GM23338 (cell line): ENCODE results near the gene PPP2R5B. TPM values are rescaled to one million over a fixed set of nuclear protein-coding genes. Genes with fewer than 3 reads are reported as not detected.

ENCODE experiments used
- ATAC-seq: fragments of 200-7000 bp; cut with Tn5 transposase; 3 replicates; pipeline ENCODE4 v1.9.1; 2020
- DNase-seq: peaks from one replicate; pipeline ENCODE4 v3.0.0-alpha.2; 2015; ENCODE audit warnings: low spot score
- H2AFZ ChIP-seq: fragments of 200-600 bp; sonication (generic); 2 replicates; pipeline ENCODE4 v1.8.0; 2016; ENCODE audit warnings: antibody characterized with exemption, mild to moderate bottlenecking, moderate library complexity
- H3F3A ChIP-seq: fragments of 200-600 bp; sonication (generic); replicated peaks from 2 replicates; pipeline ENCODE4 v1.8.0; 2017; ENCODE audit warnings: antibody characterized with exemption, mixed run types, low read depth
- H3K27ac ChIP-seq: fragments of 200-600 bp; sonication (generic); 2 replicates; pipeline ENCODE4 v1.6.1; 2016; ENCODE audit warnings: low read depth
- H3K27me3 ChIP-seq: fragments of 200-600 bp; sonication (generic); 2 replicates; pipeline ENCODE4 v1.8.0; 2016; ENCODE audit warnings: mild to moderate bottlenecking, mixed run types, moderate library complexity; ENCODE audit not compliant: insufficient read depth
- H3K36me3 ChIP-seq: fragments of 200-600 bp; sonication (generic); 2 replicates; pipeline ENCODE4 v1.8.0; 2016; ENCODE audit warnings: mild to moderate bottlenecking; ENCODE audit not compliant: insufficient read depth
- H3K4me1 ChIP-seq: fragments of 200-600 bp; sonication (generic); 2 replicates; pipeline ENCODE4 v1.8.0; 2016; ENCODE audit warnings: mild to moderate bottlenecking, moderate library complexity; ENCODE audit not compliant: insufficient read depth
- H3K4me2 ChIP-seq: fragments of 200-600 bp; sonication (generic); 2 replicates; pipeline ENCODE4 v1.7.1; 2017; ENCODE audit warnings: mixed run types
- H3K4me3 ChIP-seq: fragments of 200-600 bp; sonication (generic); 2 replicates; pipeline ENCODE4 v1.6.1; 2016; ENCODE audit warnings: mixed run types
- H3K79me2 ChIP-seq: fragments of 200-600 bp; sonication (generic); replicated peaks from 2 replicates; pipeline ENCODE4 v1.8.0; 2017; ENCODE audit warnings: mild to moderate bottlenecking; ENCODE audit not compliant: insufficient read depth
- H3K9me2 ChIP-seq: fragments of 200-600 bp; sonication (generic); 2 replicates; pipeline ENCODE4 v1.8.0; 2017; ENCODE audit not compliant: insufficient read depth
- H4K20me1 ChIP-seq: fragments of 200-600 bp; sonication (generic); replicated peaks from 2 replicates; pipeline ENCODE4 v1.8.0; 2017; ENCODE audit warnings: mild to moderate bottlenecking; ENCODE audit not compliant: insufficient read depth
- H3K27ac Mint-ChIP-seq: 2 replicates; pipeline ENCODE4 v1.8.0; 2020; ENCODE audit warnings: inconsistent platforms, mild to moderate bottlenecking, moderate library complexity, mixed read lengths
- H3K27me3 Mint-ChIP-seq: 3 replicates; pipeline ENCODE4 v1.8.0; 2022; ENCODE audit warnings: low read depth, mild to moderate bottlenecking, moderate library complexity, mixed read lengths, inconsistent platforms; ENCODE audit not compliant: insufficient read depth, poor library complexity
- H3K36me3 Mint-ChIP-seq: 3 replicates; pipeline ENCODE4 v1.8.0; 2021; ENCODE audit warnings: low read depth, mild to moderate bottlenecking, inconsistent platforms, moderate library complexity, mixed read lengths
- H3K4me1 Mint-ChIP-seq: 3 replicates; pipeline ENCODE4 v1.8.0; 2020; ENCODE audit warnings: mild to moderate bottlenecking, inconsistent platforms, mixed read lengths
- H3K4me3 Mint-ChIP-seq: 3 replicates; pipeline ENCODE4 v1.8.0; 2021; ENCODE audit warnings: moderate library complexity, mild to moderate bottlenecking, inconsistent platforms, mixed read lengths
- H3K9me3 Mint-ChIP-seq: 3 replicates; pipeline ENCODE4 v1.8.0; 2020; ENCODE audit warnings: moderate library complexity, mild to moderate bottlenecking, inconsistent platforms, mixed read lengths
- CREB1 ChIP-seq: fragments of 250-450 bp; sonication (Bioruptor Pico); IDR thresholded peaks from 2 replicates; pipeline ENCODE4 v1.5.0; 2020; ENCODE audit warnings: low read depth, mild to moderate bottlenecking, moderate library complexity
- EZH2 ChIP-seq: fragments of 200-600 bp; sonication (generic); IDR thresholded peaks from one replicate; pipeline ENCODE4 v1.8.0; 2017; ENCODE audit warnings: antibody characterized with exemption, mild to moderate bottlenecking, low read depth; ENCODE audit not compliant: unreplicated experiment
- EZH2phosphoT487 ChIP-seq: fragments of 200-600 bp; sonication (generic); IDR thresholded peaks from one replicate; pipeline ENCODE4 v1.8.1; 2018; ENCODE audit warnings: antibody characterized with exemption; ENCODE audit not compliant: unreplicated experiment
- JUNB ChIP-seq: IDR thresholded peaks from one replicate; pipeline ENCODE4 v1.6.1; 2016; ENCODE audit warnings: antibody characterized with exemption; ENCODE audit not compliant: unreplicated experiment
- NANOG ChIP-seq: IDR thresholded peaks from 2 replicates; pipeline ENCODE4 v1.6.1; 2016; ENCODE audit warnings: antibody characterized with exemption, borderline replicate concordance
- POLR2AphosphoS5 ChIP-seq: IDR thresholded peaks from 2 replicates; pipeline ENCODE4 v1.6.1; 2016; ENCODE audit warnings: antibody characterized with exemption, low read depth
- STAT1 ChIP-seq: IDR thresholded peaks from one replicate; pipeline ENCODE4 v1.6.1; 2016; ENCODE audit warnings: antibody characterized with exemption; ENCODE audit not compliant: unreplicated experiment
- ZNF114 ChIP-seq: fragments of 250-450 bp; sonication (Bioruptor Pico); IDR thresholded peaks from 2 replicates; pipeline ENCODE4 v1.5.0; 2020; ENCODE audit warnings: mild to moderate bottlenecking, moderate library complexity
- polyA plus RNA-seq: library from polyadenylated mRNA; unstranded; fragments of >200 nt; fragmentation: Nextera tagmentation; extraction: Ambion mirVana; gene quantifications from 2 replicates; pipeline ENCODE4 v1.2.1, GENCODE V29; 2016
- total RNA-seq: library from RNA; depleted of rRNA; stranded (reverse); fragments of >200 nt; shearing (Covaris generic); gene quantifications from 2 replicates; pipeline ENCODE4 v1.2.3, GENCODE V29; 2014
- TF ChIP-seq, protein P1 (sequence below): IDR thresholded peaks from one replicate; pipeline ENCODE4 v1.6.1; 2018; ENCODE audit warnings: antibody characterized with exemption; ENCODE audit not compliant: unreplicated experiment
- TF ChIP-seq, protein P2 (sequence below): IDR thresholded peaks from 2 replicates; pipeline ENCODE4 v1.6.1; 2016; ENCODE audit warnings: antibody characterized with exemption
- TF ChIP-seq, protein P3 (sequence below): fragments of 250-450 bp; sonication (Bioruptor Pico); IDR thresholded peaks from 2 replicates; pipeline ENCODE4 v1.5.0; 2020; ENCODE audit warnings: mild to moderate bottlenecking, moderate library complexity
- TF ChIP-seq, protein P4 (sequence below), 2 experiments: fragments of 200-600 bp in 1 of 2; sonication (generic) in 1 of 2; conservative IDR thresholded peaks; 2 replicates each; pipeline versions ENCODE4 v1.5.1 to v1.6.1; 2016 to 2017; ENCODE audit warnings: antibody characterized with exemption in 2 of 2, low read depth in 2 of 2, mild to moderate bottlenecking in 2 of 2, moderate library complexity in 1 of 2

PPP2R5B gene
- total and polyA plus RNA-seq, 2 experiments from 2014 or later, result 2.8 to 5.8 TPM

DNA sequence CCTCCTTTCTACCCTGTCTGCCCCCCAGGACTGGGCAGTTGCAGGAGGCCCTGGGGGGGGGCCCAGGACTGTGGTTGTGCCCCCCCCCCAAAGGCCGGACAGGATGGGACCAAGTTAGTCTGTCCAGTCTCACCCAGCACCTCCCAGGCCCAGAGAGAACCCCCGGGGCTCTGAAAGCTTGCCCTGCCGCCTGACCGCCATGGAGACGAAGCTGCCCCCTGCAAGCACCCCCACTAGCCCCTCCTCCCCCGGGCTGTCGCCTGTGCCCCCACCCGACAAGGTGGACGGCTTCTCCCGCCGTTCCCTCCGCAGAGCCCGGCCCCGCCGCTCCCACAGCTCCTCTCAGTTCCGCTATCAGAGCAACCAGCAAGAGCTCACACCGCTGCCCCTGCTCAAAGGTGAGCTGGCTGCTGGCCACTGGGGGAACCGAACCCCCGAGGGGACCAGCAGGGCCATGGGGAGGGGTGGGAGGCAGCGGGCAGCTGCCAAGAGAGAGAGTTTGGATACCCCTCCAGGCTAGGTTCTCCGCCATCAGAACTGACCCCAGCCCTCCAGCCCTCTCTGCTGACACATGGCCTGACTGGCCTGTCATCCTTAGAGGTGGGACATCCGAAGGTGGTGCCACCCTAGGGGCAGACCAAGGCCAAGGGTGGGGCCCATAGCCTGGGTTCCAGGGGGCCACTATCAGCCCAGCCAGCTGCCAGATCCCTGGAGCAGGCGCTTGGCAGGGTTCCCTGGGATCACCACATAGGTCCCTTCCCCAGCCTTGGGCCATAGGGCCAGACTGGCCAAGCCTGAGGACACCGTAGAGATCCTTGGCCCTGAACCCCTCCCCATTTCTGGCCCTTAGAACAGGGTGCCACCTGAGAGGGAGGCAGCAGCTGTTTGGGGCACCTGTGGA is 1.3 kb downstream of the PPP2R5B start:
- H3K27me3 ChIP-seq, result no peaks in the 10 kb centered on the region
- no peaks in the 10 kb centered on the region for H3K79me2 ChIP-seq
- H3K4me1 ChIP-seq, result peaks cover 4% of the 10 kb centered on the region; the same call in 1 of the 2 replicates
- H3K36me3 Mint-ChIP-seq, result no peaks in the 10 kb centered on the region
- H4K20me1 ChIP-seq, result no peaks in the 10 kb centered on the region; the same call in 1 of the 2 replicates
- H3F3A ChIP-seq, result no peaks in the 10 kb centered on the region
- no peak overlapping the region for H2AFZ ChIP-seq
- no peak overlapping the region for H3K27ac ChIP-seq
- TF ChIP-seq, protein P1, sequence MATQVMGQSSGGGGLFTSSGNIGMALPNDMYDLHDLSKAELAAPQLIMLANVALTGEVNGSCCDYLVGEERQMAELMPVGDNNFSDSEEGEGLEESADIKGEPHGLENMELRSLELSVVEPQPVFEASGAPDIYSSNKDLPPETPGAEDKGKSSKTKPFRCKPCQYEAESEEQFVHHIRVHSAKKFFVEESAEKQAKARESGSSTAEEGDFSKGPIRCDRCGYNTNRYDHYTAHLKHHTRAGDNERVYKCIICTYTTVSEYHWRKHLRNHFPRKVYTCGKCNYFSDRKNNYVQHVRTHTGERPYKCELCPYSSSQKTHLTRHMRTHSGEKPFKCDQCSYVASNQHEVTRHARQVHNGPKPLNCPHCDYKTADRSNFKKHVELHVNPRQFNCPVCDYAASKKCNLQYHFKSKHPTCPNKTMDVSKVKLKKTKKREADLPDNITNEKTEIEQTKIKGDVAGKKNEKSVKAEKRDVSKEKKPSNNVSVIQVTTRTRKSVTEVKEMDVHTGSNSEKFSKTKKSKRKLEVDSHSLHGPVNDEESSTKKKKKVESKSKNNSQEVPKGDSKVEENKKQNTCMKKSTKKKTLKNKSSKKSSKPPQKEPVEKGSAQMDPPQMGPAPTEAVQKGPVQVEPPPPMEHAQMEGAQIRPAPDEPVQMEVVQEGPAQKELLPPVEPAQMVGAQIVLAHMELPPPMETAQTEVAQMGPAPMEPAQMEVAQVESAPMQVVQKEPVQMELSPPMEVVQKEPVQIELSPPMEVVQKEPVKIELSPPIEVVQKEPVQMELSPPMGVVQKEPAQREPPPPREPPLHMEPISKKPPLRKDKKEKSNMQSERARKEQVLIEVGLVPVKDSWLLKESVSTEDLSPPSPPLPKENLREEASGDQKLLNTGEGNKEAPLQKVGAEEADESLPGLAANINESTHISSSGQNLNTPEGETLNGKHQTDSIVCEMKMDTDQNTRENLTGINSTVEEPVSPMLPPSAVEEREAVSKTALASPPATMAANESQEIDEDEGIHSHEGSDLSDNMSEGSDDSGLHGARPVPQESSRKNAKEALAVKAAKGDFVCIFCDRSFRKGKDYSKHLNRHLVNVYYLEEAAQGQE, result no peak
- TF ChIP-seq, protein P2, sequence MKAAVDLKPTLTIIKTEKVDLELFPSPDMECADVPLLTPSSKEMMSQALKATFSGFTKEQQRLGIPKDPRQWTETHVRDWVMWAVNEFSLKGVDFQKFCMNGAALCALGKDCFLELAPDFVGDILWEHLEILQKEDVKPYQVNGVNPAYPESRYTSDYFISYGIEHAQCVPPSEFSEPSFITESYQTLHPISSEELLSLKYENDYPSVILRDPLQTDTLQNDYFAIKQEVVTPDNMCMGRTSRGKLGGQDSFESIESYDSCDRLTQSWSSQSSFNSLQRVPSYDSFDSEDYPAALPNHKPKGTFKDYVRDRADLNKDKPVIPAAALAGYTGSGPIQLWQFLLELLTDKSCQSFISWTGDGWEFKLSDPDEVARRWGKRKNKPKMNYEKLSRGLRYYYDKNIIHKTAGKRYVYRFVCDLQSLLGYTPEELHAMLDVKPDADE, result no peak
- TF ChIP-seq NANOG, result no peak
- TF ChIP-seq POLR2AphosphoS5, result no peak
- TF ChIP-seq, protein P3, sequence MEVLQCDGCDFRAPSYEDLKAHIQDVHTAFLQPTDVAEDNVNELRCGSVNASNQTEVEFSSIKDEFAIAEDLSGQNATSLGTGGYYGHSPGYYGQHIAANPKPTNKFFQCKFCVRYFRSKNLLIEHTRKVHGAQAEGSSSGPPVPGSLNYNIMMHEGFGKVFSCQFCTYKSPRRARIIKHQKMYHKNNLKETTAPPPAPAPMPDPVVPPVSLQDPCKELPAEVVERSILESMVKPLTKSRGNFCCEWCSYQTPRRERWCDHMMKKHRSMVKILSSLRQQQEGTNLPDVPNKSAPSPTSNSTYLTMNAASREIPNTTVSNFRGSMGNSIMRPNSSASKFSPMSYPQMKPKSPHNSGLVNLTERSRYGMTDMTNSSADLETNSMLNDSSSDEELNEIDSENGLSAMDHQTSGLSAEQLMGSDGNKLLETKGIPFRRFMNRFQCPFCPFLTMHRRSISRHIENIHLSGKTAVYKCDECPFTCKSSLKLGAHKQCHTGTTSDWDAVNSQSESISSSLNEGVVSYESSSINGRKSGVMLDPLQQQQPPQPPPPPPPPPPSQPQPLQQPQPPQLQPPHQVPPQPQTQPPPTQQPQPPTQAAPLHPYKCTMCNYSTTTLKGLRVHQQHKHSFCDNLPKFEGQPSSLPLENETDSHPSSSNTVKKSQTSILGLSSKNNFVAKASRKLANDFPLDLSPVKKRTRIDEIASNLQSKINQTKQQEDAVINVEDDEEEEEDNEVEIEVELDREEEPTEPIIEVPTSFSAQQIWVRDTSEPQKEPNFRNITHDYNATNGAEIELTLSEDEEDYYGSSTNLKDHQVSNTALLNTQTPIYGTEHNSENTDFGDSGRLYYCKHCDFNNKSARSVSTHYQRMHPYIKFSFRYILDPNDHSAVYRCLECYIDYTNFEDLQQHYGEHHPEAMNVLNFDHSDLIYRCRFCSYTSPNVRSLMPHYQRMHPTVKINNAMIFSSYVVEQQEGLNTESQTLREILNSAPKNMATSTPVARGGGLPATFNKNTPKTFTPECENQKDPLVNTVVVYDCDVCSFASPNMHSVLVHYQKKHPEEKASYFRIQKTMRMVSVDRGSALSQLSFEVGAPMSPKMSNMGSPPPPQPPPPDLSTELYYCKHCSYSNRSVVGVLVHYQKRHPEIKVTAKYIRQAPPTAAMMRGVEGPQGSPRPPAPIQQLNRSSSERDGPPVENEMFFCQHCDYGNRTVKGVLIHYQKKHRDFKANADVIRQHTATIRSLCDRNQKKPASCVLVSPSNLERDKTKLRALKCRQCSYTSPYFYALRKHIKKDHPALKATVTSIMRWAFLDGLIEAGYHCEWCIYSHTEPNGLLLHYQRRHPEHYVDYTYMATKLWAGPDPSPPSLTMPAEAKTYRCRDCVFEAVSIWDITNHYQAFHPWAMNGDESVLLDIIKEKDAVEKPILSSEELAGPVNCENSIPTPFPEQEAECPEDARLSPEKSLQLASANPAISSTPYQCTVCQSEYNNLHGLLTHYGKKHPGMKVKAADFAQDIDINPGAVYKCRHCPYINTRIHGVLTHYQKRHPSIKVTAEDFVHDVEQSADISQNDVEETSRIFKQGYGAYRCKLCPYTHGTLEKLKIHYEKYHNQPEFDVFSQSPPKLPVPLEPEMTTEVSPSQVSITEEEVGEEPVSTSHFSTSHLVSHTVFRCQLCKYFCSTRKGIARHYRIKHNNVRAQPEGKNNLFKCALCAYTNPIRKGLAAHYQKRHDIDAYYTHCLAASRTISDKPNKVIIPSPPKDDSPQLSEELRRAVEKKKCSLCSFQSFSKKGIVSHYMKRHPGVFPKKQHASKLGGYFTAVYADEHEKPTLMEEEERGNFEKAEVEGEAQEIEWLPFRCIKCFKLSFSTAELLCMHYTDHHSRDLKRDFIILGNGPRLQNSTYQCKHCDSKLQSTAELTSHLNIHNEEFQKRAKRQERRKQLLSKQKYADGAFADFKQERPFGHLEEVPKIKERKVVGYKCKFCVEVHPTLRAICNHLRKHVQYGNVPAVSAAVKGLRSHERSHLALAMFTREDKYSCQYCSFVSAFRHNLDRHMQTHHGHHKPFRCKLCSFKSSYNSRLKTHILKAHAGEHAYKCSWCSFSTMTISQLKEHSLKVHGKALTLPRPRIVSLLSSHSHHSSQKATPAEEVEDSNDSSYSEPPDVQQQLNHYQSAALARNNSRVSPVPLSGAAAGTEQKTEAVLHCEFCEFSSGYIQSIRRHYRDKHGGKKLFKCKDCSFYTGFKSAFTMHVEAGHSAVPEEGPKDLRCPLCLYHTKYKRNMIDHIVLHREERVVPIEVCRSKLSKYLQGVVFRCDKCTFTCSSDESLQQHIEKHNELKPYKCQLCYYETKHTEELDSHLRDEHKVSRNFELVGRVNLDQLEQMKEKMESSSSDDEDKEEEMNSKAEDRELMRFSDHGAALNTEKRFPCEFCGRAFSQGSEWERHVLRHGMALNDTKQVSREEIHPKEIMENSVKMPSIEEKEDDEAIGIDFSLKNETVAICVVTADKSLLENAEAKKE, result no peak
- TF ChIP-seq, protein P4, sequence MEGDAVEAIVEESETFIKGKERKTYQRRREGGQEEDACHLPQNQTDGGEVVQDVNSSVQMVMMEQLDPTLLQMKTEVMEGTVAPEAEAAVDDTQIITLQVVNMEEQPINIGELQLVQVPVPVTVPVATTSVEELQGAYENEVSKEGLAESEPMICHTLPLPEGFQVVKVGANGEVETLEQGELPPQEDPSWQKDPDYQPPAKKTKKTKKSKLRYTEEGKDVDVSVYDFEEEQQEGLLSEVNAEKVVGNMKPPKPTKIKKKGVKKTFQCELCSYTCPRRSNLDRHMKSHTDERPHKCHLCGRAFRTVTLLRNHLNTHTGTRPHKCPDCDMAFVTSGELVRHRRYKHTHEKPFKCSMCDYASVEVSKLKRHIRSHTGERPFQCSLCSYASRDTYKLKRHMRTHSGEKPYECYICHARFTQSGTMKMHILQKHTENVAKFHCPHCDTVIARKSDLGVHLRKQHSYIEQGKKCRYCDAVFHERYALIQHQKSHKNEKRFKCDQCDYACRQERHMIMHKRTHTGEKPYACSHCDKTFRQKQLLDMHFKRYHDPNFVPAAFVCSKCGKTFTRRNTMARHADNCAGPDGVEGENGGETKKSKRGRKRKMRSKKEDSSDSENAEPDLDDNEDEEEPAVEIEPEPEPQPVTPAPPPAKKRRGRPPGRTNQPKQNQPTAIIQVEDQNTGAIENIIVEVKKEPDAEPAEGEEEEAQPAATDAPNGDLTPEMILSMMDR (conservative IDR thresholded peaks at IDR 0.05; ENCODE audit: low read depth in 2 of 2), result no peak
- TF ChIP-seq EZH2, result no peak
- no peak for TF ChIP-seq STAT1
- TF ChIP-seq EZH2phosphoT487, result no peak
- TF ChIP-seq ZNF114 (CRISPR knock-in tag), result no peak
- no peak for TF ChIP-seq JUNB
- no peak for TF ChIP-seq CREB1 (CRISPR knock-in tag)
- H3K27ac Mint-ChIP-seq, result no peak overlapping the region
- DNase-seq (no peak), ATAC-seq (no peak)
- H3K4me1 Mint-ChIP-seq, result peaks cover 6% of the 10 kb centered on the region; the same call in 1 of the 3 replicates
- H3K36me3 ChIP-seq, result no peaks in the 10 kb centered on the region
- H3K9me2 ChIP-seq, result no peaks in the 10 kb centered on the region
- H3K4me3 Mint-ChIP-seq, result peak overlapping the region; percentile 90
- H3K9me3 Mint-ChIP-seq, result no peaks in the 10 kb centered on the region; the same call in 2 of the 3 replicates
- peaks cover 14% of the 10 kb centered on the region for H3K27me3 Mint-ChIP-seq
- peak overlapping the region; percentile 99 for H3K4me2 ChIP-seq
- peak overlapping the region; percentile 90; the same call in 1 of the 2 replicates for H3K4me3 ChIP-seq
